CD4-positive, alpha-beta T cell treated with Interleukin-12 subunit alpha and Interleukin-12 subunit beta, for 1 hour (primary cell): ENCODE measurements around the gene MYOG.

ENCODE experiments used
- DNase-seq: peaks from one replicate; pipeline ENCODE4 v3.0.0-alpha.2; 2020

The MYOG gene

DNA sequence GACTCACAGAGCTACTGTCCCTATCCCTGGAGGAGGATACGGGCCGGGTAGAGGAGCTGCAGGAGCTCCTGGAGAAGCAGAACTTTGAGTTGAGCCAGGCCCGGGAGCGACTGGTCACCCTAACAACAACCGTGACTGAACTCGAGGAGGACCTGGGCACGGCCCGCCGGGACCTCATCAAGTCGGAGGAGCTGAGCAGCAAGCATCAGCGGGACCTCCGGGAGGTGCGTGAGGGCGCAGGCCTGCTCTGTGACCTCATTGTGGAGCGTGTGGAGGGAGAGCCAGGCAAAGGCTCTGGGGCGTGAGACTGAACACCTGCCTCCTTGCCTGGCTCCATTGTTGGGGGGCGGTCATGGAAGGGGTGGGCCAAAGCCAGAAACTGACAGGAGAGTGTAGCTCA, 40.5 kb downstream of the MYOG start:
- no peak for DNase-seq

DNA sequence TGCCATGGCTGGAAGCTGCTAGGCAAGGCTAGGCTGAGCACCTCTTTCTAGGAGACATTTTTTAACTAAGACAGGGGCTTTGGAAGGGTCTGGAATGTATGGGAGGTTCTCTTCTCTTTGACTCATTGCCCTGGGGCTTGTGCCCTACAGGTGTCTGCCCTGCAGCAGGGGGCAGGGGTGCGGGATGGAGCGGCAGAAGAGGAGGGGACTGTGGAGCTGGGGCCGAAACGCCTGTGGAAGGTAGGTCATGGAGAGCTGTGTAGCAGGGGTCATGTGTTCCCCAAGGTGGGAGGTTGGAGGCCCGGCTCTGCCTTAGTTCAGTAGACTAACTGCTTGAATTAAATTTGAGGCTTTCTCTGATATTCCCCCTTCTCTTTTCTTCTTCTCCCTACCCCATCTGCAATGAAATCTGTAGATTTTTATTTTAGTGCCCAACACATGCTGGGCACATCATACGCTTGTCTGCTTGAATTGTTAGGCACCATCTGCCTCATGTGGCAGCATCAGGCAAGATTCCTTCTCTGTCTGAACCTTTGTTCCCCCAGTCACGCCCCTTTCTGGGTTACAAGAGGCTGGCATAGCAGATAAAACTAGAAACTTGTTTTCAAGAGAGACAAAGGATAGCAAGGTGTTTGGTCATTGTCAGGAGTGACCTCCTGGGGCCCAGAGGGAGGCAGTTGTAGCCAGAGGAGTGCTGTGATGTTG, 41.1 kb downstream of the MYOG start:
- DNase-seq = no peak

- DNase-seq = no peak
These were observed 41.8 kb downstream of the MYOG start for GRCh38 chr1:203043830-203044545.

- DNase-seq = no peak
These were observed 44.4 kb downstream of the MYOG start for GRCh38 chr1:203041351-203041932.

- DNase-seq = no peak
These were observed 45.1 kb downstream of the MYOG start for GRCh38 chr1:203040513-203041275.

- no peak for DNase-seq
These were observed 46.0 kb downstream of the MYOG start for GRCh38 chr1:203039609-203040512.

DNA sequence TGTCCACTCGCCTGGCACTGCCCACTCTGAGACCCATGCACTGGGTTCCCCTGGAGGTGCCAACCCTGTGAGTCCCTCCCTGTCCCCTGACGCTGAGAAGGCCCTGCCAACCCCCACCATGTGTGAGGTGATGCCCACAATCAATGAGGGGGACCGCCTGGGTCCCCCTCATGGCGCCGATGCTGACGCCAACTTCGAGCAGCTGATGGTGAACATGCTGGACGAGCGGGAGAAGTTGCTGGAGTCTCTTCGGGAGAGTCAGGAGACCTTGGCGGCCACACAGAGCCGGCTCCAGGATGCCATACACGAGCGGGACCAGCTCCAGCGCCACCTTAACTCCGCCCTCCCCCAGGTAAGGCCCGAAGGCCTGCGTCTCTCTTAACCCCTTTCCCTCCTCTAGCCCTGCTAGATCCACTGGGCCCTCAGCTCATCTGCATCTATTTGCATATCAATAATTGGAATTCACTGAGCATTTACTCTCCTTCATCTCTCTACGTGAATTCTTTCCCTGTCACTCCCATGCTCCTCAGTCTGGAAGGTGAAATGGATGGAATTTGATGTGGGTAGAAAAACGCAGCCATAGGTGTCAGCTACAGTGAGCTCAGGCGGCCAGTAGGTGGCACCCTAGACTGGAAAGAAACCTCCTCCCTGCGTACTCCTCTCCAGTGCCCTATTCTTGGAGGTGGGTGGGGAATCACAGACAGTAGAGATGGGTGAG, 46.8 kb downstream of the MYOG start:
- DNase-seq = peak; percentile 65

- DNase-seq = no peak
These were observed 47.5 kb downstream of the MYOG start for GRCh38 chr1:203038217-203038741.

DNA sequence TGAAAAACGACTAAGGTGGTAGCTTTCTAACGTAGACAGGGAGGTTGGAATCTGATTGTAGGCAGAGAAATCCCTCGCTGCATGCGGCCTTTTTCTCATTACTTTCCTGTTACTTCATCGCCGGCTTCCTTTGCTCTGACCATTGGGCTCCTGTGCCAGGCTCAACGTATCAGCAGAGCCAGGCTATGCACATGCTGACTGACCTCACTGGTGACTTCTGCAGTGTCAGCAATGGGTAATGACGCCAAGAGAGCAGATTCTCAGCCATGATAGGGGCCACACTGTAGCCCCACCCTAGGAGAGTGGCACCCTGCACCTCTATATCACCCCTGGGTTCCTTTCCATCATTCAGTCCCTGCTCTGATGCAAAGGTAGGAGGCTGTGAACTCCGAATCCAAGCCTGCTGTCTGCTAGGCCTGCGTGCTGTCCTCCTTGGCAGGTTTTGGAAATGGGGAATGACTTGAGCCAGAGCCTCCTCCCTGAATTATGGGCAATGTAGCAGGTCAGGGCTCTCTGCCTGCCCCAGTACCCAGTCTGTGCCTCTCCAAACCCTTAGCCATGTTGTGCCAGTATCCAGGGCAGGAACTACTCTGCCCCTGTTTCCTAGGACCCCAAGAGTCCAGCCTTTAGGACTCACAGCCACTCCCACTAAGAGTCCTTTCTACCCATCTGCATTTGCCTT, 48.2 kb downstream of the MYOG start:
- DNase-seq = no peak

GRCh38 chr1:203036537-203036936, 49.3 kb downstream of the MYOG start:
- no peak for DNase-seq

GRCh38 chr1:203036135-203036534, 49.7 kb downstream of the MYOG start:
- DNase-seq = no peak

- DNase-seq = no peak
These were observed 50.5 kb downstream of the MYOG start for GRCh38 chr1:203035111-203036000.

DNA sequence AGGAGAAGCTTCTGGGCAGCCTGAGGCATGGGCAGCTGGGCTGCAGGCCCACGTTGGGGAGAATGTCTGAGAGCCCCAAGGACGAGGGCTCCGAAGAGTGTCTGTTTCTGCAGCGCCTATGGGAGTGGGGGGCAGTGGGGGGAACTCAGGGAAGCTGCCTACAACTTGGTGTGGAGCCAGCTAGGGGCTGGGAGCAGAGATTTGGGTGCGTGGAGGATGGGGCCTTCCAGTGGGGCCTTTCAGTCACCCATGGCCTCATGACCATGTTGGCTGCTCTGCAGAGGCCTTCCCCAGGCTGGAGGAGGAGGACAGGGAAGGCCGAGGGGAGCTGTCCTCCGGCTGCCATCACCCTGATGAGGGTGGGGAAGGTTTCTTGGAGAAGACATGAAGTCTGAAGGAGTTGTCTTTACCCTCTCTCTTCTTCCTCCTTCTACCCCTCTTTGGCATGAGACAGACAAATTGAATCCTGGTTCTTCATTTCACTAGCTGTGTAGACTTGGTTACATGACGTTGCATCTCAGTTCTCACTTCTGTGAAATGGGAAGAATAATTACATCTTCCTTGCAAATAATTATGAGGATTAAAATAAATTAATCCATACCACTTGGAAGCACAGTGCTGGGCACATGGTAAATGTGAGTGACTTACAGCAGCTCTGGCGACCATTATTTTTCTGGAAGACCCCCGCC, 51.2 kb downstream of the MYOG start:
- DNase-seq = no peak

DNA sequence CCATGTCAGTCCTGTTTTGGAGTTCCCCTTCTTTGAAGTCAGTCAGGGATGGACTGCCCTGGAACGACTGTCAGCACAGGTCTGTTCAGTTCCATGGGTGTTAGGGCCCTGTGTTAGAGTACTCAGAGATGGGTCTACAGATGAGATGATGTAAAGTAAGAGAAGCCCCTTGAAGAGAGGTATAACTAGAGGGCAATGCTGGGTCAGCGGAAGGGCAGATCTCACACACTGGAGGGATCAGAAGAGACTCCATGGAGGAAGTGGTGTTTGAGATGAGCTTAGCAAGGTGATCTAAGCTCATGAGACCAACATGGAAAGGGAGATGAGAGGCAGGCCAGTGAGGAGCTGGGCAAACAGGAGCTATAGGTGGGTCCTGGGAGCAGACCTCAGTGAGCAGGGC, 51.9 kb downstream of the MYOG start:
- no peak for DNase-seq

DNA sequence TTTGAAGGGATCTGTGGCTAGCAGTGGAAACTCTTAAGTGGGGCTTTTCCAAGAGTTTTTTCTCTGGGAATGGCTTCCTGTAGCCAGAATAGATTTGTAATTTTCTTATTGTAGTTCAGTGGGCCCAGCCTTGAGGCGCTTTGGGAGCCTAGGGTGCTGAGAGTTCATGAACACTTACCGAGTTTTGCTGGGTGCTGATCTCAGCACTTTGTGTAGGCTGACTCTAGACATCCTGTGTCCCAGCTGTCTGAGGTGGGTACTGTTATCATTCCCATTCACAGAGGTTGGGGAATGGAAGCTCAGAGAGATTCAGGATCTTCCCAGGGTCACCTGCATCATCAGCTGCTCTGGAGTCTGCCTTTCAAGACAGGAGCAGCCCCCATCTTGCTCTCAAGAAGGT, 52.5 kb downstream of the MYOG start:
- no peak for DNase-seq
